Stimulated activated CD4-positive, alpha-beta T cell treated with anti-CD3 and anti-CD28 coated beads, TNF-alpha, amount 100 ng/mL, for 4 hours (primary cell): Measurements from ENCODE around the gene PRCD.

Source experiments
- DNase-seq, 3 experiments: peaks; one replicate each; pipeline ENCODE4 v3.0.0-alpha.2; 2020; ENCODE audit warnings: low read depth in 3 of 3

Gene PRCD

GRCh38 chr17:76570877-76571471 is 31.1 kb downstream of the PRCD start:
- no peak for DNase-seq

- no peak for DNase-seq
These were observed 32.5 kb downstream of the PRCD start for GRCh38 chr17:76572201-76572910.

- no peak for DNase-seq
These were observed 33.3 kb downstream of the PRCD start for GRCh38 chr17:76573096-76573495.

GRCh38 chr17:76574166-76574565 is 34.3 kb downstream of the PRCD start:
- no peak for DNase-seq

- no peak for DNase-seq
These were observed 35.7 kb downstream of the PRCD start for GRCh38 chr17:76575570-76575969.

GRCh38 chr17:76576189-76576588 is 36.3 kb downstream of the PRCD start:
- DNase-seq, result no peak

GRCh38 chr17:76577876-76578275 is 38.0 kb downstream of the PRCD start:
- no peak for DNase-seq

GRCh38 chr17:76578376-76578775 is 38.5 kb downstream of the PRCD start:
- DNase-seq, result no peak

- no peak for DNase-seq
These were observed 39.4 kb downstream of the PRCD start for GRCh38 chr17:76579281-76579680.

- no peak for DNase-seq
These were observed 41.7 kb downstream of the PRCD start for GRCh38 chr17:76581515-76581914.

- DNase-seq, result no peak
These were observed 42.8 kb downstream of the PRCD start for GRCh38 chr17:76582660-76583059.

GRCh38 chr17:76584427-76585032 is 44.7 kb downstream of the PRCD start:
- DNase-seq, result no peak

- no peak for DNase-seq
These were observed 45.3 kb downstream of the PRCD start for GRCh38 chr17:76585033-76585648.

GRCh38 chr17:76585649-76586593 is 46.1 kb downstream of the PRCD start, which contains the start of gene ST6GALNAC2:
ST6GALNAC2 (minus strand) TSS chr17:76585860; CDS start chr17:76585808, 52 bp downstream.
- DNase-seq, result peak in 2 of 3 experiments; percentile 11 to 19

- DNase-seq, result no peak
These were observed 47.1 kb downstream of the PRCD start for GRCh38 chr17:76586741-76587487.

- no peak for DNase-seq
These were observed 48.3 kb downstream of the PRCD start for GRCh38 chr17:76588182-76588581.

GRCh38 chr17:76593384-76593826 is 53.6 kb downstream of the PRCD start:
- DNase-seq, result no peak

GRCh38 chr17:76593959-76594358 is 54.1 kb downstream of the PRCD start:
- no peak for DNase-seq

GRCh38 chr17:76594690-76595089 is 54.8 kb downstream of the PRCD start:
- no peak for DNase-seq
